Fibroblast of lung (primary cell): ENCODE measurements around the gene MEI4. TPM values are rescaled to one million over a fixed set of nuclear protein-coding genes. Genes with fewer than 3 reads are reported as not detected.

Source experiments
- DNase-seq, 2 donors: peaks; one replicate each; pipeline versions ENCODE4 v3.0.0 to v3.0.0-alpha.2; 2010; ENCODE audit warnings: low read depth in 2 of 2
- H2AFZ ChIP-seq: 2 replicates; pipeline ENCODE4 v1.5.1; 2012; ENCODE audit warnings: low read length, control low read depth, inconsistent platforms
- H3K27ac ChIP-seq: 2 replicates; pipeline ENCODE4 v1.5.1; 2011; ENCODE audit warnings: low read length, control low read depth; ENCODE audit not compliant: insufficient read depth
- H3K27me3 ChIP-seq: 2 replicates; pipeline ENCODE4 v1.5.1; 2011; ENCODE audit warnings: mild to moderate bottlenecking, low read length; ENCODE audit not compliant: control insufficient read depth, insufficient read depth
- H3K36me3 ChIP-seq: 2 replicates; pipeline ENCODE4 v1.5.1; 2011; ENCODE audit warnings: low read length; ENCODE audit not compliant: control insufficient read depth, insufficient read depth
- H3K4me1 ChIP-seq: 2 replicates; pipeline ENCODE4 v1.5.1; 2011; ENCODE audit warnings: low read length; ENCODE audit not compliant: control insufficient read depth, insufficient read depth; ENCODE audit errors: extremely low read depth
- H3K4me2 ChIP-seq: 2 replicates; pipeline ENCODE4 v1.5.1; 2011; ENCODE audit warnings: low read length, control low read depth; ENCODE audit not compliant: insufficient read depth; ENCODE audit errors: extremely low read depth
- H3K4me3 ChIP-seq, 4 experiments: fragments of 200-600 bp in 1 of 4; sonication (generic) in 1 of 4; replicated peaks in 1 of 4; 2 replicates each; pipeline ENCODE4 v1.5.1; 2011 to 2016; ENCODE audit warnings: low read length in 4 of 4, low read depth in 3 of 4, mild to moderate bottlenecking in 3 of 4, control low read depth in 2 of 4, inconsistent platforms in 1 of 4, mixed read lengths in 1 of 4; ENCODE audit not compliant: insufficient read depth in 1 of 4; ENCODE audit errors: control extremely low read depth in 1 of 4
- H3K79me2 ChIP-seq: 2 replicates; pipeline ENCODE4 v1.5.1; 2012; ENCODE audit warnings: mild to moderate bottlenecking, low read length, inconsistent platforms; ENCODE audit not compliant: control insufficient read depth, insufficient read depth
- H3K9ac ChIP-seq: 2 replicates; pipeline ENCODE4 v1.5.1; 2011; ENCODE audit warnings: mild to moderate bottlenecking, low read length, control low read depth; ENCODE audit not compliant: insufficient read depth
- H3K9me3 ChIP-seq: 2 replicates; pipeline ENCODE4 v1.5.1; 2012; ENCODE audit warnings: low read depth, low read length; ENCODE audit not compliant: control insufficient read depth, insufficient read depth
- H4K20me1 ChIP-seq: 2 replicates; pipeline ENCODE4 v1.5.1; 2011; ENCODE audit warnings: low read length; ENCODE audit not compliant: control insufficient read depth, insufficient read depth; ENCODE audit errors: extremely low read depth
- CTCF ChIP-seq, 2 donors: IDR thresholded peaks in 1 of 2; conservative IDR thresholded peaks in 1 of 2; 1 replicate in 1 of 2; 2 replicates in 1 of 2; pipeline ENCODE4 v1.5.1; 2011 to 2012; ENCODE audit warnings: low read length in 2 of 2, control low read depth in 1 of 2, inconsistent platforms in 1 of 2, low read depth in 1 of 2, mild to moderate bottlenecking in 1 of 2
- EZH2 ChIP-seq: IDR thresholded peaks from 2 replicates; pipeline ENCODE4 v1.5.1; 2012; ENCODE audit warnings: low read length, control low read depth, mild to moderate bottlenecking; ENCODE audit errors: missing control alignments
- polyA plus RNA-seq, 2 donors: library from polyadenylated mRNA; depleted of rRNA in 1 of 2; stranded (reverse) in 1 of 2; unstranded in 1 of 2; fragments of >200 nt; gene quantifications; 2 replicates each; pipeline ENCODE4 v1.2.1, GENCODE V29; 2011 to 2012; ENCODE audit warnings: missing spikeins in 1 of 2
- total RNA-seq: library from RNA; depleted of rRNA; stranded (reverse); fragments of >200 nt; gene quantifications from 2 replicates; pipeline ENCODE4 v1.2.1, GENCODE V29; 2014

Gene MEI4
- total and polyA plus RNA-seq, 2 donors (not counting 1 experiment from before 2014, with no cell fraction given) = not detected

- H3K27me3 ChIP-seq = no peaks in the 10 kb centered on the region
- no peak overlapping the region for H2AFZ ChIP-seq
- DNase-seq = peak in 1 of 2 donors; percentile 3
- no peak overlapping the region for H3K27ac ChIP-seq
- no peak overlapping the region for H3K4me2 ChIP-seq
- no peak overlapping the region for H3K9ac ChIP-seq
- no peaks in the 10 kb centered on the region for H3K36me3 ChIP-seq
- H3K9me3 ChIP-seq = no peaks in the 10 kb centered on the region
- H4K20me1 ChIP-seq = no peaks in the 10 kb centered on the region
- H3K4me1 ChIP-seq = no peaks in the 10 kb centered on the region
- no peak overlapping the region for H3K4me3 ChIP-seq
- H3K79me2 ChIP-seq = no peaks in the 10 kb centered on the region
- TF ChIP-seq CTCF (conservative IDR thresholded peaks at IDR 0.05 in 1 of 2, IDR thresholded peaks at IDR 0.05 in 1 of 2; ENCODE audit: low read depth in 1 of 2, low read length in 2 of 2) (no peak), EZH2 (no peak)
Measured at GRCh38 chr6:77883851-77884250, 231.0 kb downstream of the MEI4 start.

- H3K4me2 ChIP-seq = no peak overlapping the region
- no peaks in the 10 kb centered on the region for H3K4me1 ChIP-seq
- H3K4me3 ChIP-seq = no peak overlapping the region
- TF ChIP-seq CTCF (conservative IDR thresholded peaks at IDR 0.05 in 1 of 2, IDR thresholded peaks at IDR 0.05 in 1 of 2; ENCODE audit: low read depth in 1 of 2, low read length in 2 of 2) (no peak), EZH2 (no peak)
- H3K9ac ChIP-seq = no peak overlapping the region
- H4K20me1 ChIP-seq = no peaks in the 10 kb centered on the region
- H3K79me2 ChIP-seq = no peaks in the 10 kb centered on the region
- no peaks in the 10 kb centered on the region for H3K27me3 ChIP-seq
- H2AFZ ChIP-seq = no peak overlapping the region
- no peaks in the 10 kb centered on the region for H3K36me3 ChIP-seq
- H3K27ac ChIP-seq = no peak overlapping the region
- no peak for DNase-seq
- H3K9me3 ChIP-seq = no peaks in the 10 kb centered on the region
Measured at GRCh38 chr6:77893391-77893790, 240.6 kb downstream of the MEI4 start.

GRCh38 chr6:77906070-77906469, 253.2 kb downstream of the MEI4 start:
- TF ChIP-seq CTCF (conservative IDR thresholded peaks at IDR 0.05 in 1 of 2, IDR thresholded peaks at IDR 0.05 in 1 of 2; ENCODE audit: low read depth in 1 of 2, low read length in 2 of 2) (no peak), EZH2 (no peak)

More at GRCh38 chr6:77906070-77906469, 253.2 kb downstream of the MEI4 start:
- no peak overlapping the region for H2AFZ ChIP-seq
- no peak overlapping the region for H3K4me3 ChIP-seq
- H3K4me2 ChIP-seq = no peak overlapping the region
- H3K79me2 ChIP-seq = no peaks in the 10 kb centered on the region
- H3K9me3 ChIP-seq = no peaks in the 10 kb centered on the region
- no peaks in the 10 kb centered on the region for H3K27me3 ChIP-seq
- H3K9ac ChIP-seq = no peak overlapping the region
- no peak for DNase-seq
- H3K4me1 ChIP-seq = no peaks in the 10 kb centered on the region
- no peaks in the 10 kb centered on the region for H3K36me3 ChIP-seq
- no peaks in the 10 kb centered on the region for H4K20me1 ChIP-seq
- no peak overlapping the region for H3K27ac ChIP-seq
